ENCODE measurements around the gene NR4A2. TPM values are rescaled to one million over a fixed set of nuclear protein-coding genes. Genes with fewer than 3 reads are reported as not detected.

NR4A2 gene
- total RNA-seq, 4 donors from 2014 or later, result 0.83 to 15.9 (median 3.4) TPM

DNA sequence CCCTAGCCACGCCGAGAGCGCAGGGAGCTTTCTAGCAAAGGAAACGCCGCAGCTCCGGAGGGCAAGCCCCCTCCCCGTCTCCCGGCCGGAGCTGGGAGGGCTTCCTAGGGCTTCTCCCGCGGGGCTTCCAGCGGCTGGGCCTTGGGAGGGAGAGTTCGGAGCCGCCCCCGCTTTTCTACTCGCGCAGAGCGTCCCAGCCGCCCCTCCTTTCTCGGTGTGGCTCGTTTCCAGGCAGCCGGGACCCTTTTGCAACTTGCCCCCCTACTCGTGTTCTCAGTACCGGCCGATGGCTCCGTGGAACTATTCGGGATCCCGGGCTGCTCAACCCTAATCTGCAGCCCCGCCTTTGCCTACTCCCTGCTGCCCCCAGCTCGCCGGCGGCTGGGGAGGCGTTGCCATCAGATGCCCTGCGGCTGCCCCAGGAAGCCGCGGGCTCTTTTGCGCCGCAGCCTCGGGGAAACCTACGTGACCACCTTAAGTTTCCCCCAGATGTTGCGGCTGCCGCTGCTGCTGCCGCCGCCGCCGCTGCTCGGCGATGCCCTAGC, 1.5 kb upstream of the NR4A2 start:
- DNase-seq, result peak; percentile 70 to 74
- no peaks in the 10 kb centered on the region for H3K4me1 ChIP-seq
- peak overlapping the region; percentile 79 to 87 for H3K4me3 ChIP-seq
- TF ChIP-seq POLR2A (IDR thresholded peaks at IDR 0.05) (peak; percentile 13), CTCF (IDR thresholded peaks at IDR 0.05) (no peak)
- intact Hi-C loops (cut with DNase I; ENCODE audit: low total_unique reads), result loop anchor here (5.0 kb wide), 1 partner anchor 68 kb away; no protein-coding TSS in a partner anchor
- no peaks in the 10 kb centered on the region for H3K9me3 ChIP-seq
- H3K36me3 ChIP-seq, result no peaks in the 10 kb centered on the region
- H3K27me3 ChIP-seq, result no peaks in the 10 kb centered on the region
- H3K27ac ChIP-seq, result peak overlapping the region; percentile 98 to 99

DNA sequence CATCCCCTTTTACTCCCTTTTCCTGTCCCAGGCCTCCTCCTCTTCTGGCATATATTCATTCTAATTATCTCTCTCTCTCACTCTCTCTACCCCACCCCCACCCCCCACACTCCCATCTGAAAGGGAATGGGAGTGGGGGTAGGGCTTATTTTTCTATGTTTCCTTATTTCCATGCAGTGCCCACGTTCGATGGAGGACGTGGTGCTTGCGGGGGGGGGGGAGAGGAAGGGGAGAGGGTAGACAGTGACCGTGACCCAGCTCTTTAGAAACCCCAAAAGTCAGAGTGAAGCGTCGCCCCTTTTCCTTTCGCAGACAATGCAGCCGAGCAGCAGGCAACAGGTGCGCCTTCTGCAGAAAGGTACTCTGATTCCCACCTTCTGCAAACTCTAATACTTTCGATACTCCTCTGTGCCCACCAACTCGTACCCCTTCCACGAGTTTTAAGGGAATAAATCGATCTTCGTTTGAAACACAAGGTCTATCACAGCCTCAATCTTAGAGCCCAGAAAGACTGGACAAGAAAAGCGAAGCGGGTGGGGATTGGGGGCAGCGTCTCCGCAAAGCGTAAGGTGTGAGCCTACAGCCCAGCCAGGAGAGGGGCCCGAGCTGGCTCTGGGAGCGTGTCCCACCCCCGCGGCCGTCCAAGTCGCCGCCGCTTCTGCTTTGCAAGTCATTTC, 891 bp upstream of the NR4A2 start:
- peak overlapping the region; percentile 98 to 99 for H3K27ac ChIP-seq
- H3K27me3 ChIP-seq, result no peaks in the 10 kb centered on the region
- DNase-seq, result no peak
- TF ChIP-seq CTCF (IDR thresholded peaks at IDR 0.05), result no peak
- no peak for TF ChIP-seq POLR2A (IDR thresholded peaks at IDR 0.05)
- H3K4me1 ChIP-seq, result no peaks in the 10 kb centered on the region
- H3K9me3 ChIP-seq, result no peaks in the 10 kb centered on the region
- intact Hi-C loops (cut with DNase I; ENCODE audit: low total_unique reads), result loop anchor here (5.0 kb wide), 1 partner anchor 69 kb away; no protein-coding TSS in a partner anchor
- H3K4me3 ChIP-seq, result peak overlapping the region; percentile 79 to 87
- no peaks in the 10 kb centered on the region for H3K36me3 ChIP-seq

DNA sequence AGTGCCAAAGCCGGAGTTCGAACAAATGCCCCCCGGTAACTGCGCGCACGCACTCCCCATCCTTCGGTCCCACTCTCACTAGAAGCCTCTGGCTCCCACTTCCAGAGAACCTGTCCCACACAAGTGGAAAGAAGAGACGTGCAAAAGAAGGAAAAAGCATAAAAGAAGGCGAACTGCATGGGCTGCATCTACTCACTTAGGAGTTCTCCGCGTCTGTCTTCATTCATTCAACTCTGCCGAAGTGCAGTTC, 312 bp downstream of the NR4A2 start:
- no peaks in the 10 kb centered on the region for H3K27me3 ChIP-seq
- H3K4me3 ChIP-seq, result peak overlapping the region; percentile 79 to 87
- H3K36me3 ChIP-seq, result no peaks in the 10 kb centered on the region
- DNase-seq, result no peak
- TF ChIP-seq POLR2A (IDR thresholded peaks at IDR 0.05), result no peak
- TF ChIP-seq CTCF (IDR thresholded peaks at IDR 0.05), result no peak
- no peaks in the 10 kb centered on the region for H3K4me1 ChIP-seq
- H3K27ac ChIP-seq, result peak overlapping the region; percentile 98 to 99
- H3K9me3 ChIP-seq, result no peaks in the 10 kb centered on the region
- intact Hi-C loops (cut with DNase I; ENCODE audit: low total_unique reads), result loop anchor here (5.0 kb wide), 1 partner anchor 70 kb away; no protein-coding TSS in a partner anchor

GRCh38 chr2:156331572-156332283, 793 bp downstream of the NR4A2 start:
- H3K27ac ChIP-seq, result peak overlapping the region; percentile 98 to 99
- H3K9me3 ChIP-seq, result no peaks in the 10 kb centered on the region
- H3K4me3 ChIP-seq, result peak overlapping the region; percentile 79 to 87
- TF ChIP-seq CTCF (IDR thresholded peaks at IDR 0.05), result no peak
- no peak for TF ChIP-seq POLR2A (IDR thresholded peaks at IDR 0.05)
- no peaks in the 10 kb centered on the region for H3K27me3 ChIP-seq
- peak; percentile 60 to 67 for DNase-seq
- H3K4me1 ChIP-seq, result no peaks in the 10 kb centered on the region
- no peaks in the 10 kb centered on the region for H3K36me3 ChIP-seq
- intact Hi-C loops (cut with DNase I; ENCODE audit: low total_unique reads), result loop anchor here (5.0 kb wide), 1 partner anchor 71 kb away; no protein-coding TSS in a partner anchor
